ENCODE measurements around the gene GJA5.

Gene GJA5

DNA sequence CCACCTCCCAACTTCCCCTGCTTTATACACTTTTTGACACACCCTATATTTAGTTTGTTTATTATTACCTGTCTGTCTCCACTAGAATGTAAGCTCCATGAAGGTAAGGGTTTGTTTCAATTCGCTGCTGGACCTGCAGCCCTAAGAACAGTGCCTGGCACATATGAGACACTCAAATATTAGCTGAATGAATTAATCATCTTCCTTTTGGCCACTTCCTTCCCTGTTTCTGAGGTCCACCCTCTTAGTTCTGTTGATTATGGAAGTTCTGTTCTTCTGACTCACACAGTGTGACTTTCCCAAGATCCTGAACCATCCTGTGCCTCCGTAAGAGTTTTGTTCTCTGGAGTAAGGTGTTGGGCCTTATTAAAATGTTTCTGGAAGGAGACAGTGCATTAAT, 40.4 kb upstream of the GJA5 start:
- Histone ChIP-seq H3K27me3 (peaks cover 13% of the 10 kb centered on the region), H3K4me3 (ENCODE audit: low read depth, low read length) (no peak overlapping the region), H3K4me1 (no peaks in the 10 kb centered on the region), H3K36me3 (no peaks in the 10 kb centered on the region), H3K9me3 (no peaks in the 10 kb centered on the region; the same call in 1 of the 2 replicates)
- no peak for TF ChIP-seq CTCF (IDR thresholded peaks at IDR 0.05; ENCODE audit: low read depth, low read length)
- no peak for DNase-seq

- H3K27me3 ChIP-seq, result peaks cover 23% of the 10 kb centered on the region
- no peaks in the 10 kb centered on the region for H3K4me1 ChIP-seq
- H3K36me3 ChIP-seq, result no peaks in the 10 kb centered on the region
- no peak for TF ChIP-seq CTCF (IDR thresholded peaks at IDR 0.05; ENCODE audit: low read depth, low read length)
- H3K4me3 ChIP-seq (ENCODE audit: low read depth, low read length), result no peak overlapping the region
- no peak for DNase-seq
- no peaks in the 10 kb centered on the region for H3K9me3 ChIP-seq
Measured at GRCh38 chr1:147798731-147799130, 38.3 kb upstream of the GJA5 start.

DNA sequence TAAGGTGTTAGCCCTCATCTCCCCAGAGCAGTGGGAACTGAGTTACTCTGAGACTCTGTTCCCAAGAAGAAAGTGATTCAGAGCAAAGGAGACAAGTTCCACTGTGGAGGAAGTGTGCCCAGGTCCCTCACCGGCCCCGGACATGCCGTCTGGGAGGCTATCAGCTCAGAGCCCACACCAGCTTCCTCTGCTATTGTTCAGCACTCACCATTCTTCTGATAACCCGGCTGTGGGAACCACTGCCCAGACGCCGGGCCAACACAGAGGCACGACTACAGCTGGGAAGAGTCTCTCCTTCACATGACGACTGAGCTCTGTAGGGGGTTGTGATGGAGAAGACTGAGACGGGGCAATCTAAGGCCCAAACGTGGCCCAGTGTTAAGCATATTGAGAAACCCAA, 34.2 kb upstream of the GJA5 start:
- Histone ChIP-seq H3K27me3 (peaks cover 28% of the 10 kb centered on the region), H3K4me1 (no peaks in the 10 kb centered on the region), H3K9me3 (no peaks in the 10 kb centered on the region), H3K4me3 (ENCODE audit: low read depth, low read length) (no peak overlapping the region), H3K36me3 (no peaks in the 10 kb centered on the region)
- no peak for TF ChIP-seq CTCF (IDR thresholded peaks at IDR 0.05; ENCODE audit: low read depth, low read length)
- DNase-seq, result no peak

DNA sequence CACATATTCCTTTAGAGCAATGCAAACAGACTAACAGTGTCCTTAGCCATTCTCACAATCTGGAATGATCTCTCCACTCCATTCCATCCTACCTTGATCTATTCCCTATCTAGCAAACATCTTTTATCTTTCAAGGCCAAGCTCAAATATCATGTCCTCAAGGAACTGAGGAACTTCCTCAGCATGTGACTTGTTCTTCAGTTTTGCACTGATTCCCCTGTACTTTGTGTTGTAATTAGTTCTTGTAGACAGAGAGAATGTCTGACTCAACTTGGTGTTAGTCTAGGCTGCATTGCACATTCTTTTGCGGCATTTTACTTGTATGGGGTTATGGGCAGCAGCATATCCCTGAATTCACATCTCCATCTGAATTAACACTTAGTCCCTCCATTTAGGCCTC, 31.5 kb upstream of the GJA5 start:
- H3K36me3 ChIP-seq, result no peaks in the 10 kb centered on the region
- no peaks in the 10 kb centered on the region for H3K9me3 ChIP-seq
- H3K4me1 ChIP-seq, result no peaks in the 10 kb centered on the region
- H3K4me3 ChIP-seq (ENCODE audit: low read depth, low read length), result no peak overlapping the region
- H3K27me3 ChIP-seq, result peaks cover 33% of the 10 kb centered on the region
- TF ChIP-seq CTCF (IDR thresholded peaks at IDR 0.05; ENCODE audit: low read depth, low read length), result no peak
- DNase-seq, result no peak

DNA sequence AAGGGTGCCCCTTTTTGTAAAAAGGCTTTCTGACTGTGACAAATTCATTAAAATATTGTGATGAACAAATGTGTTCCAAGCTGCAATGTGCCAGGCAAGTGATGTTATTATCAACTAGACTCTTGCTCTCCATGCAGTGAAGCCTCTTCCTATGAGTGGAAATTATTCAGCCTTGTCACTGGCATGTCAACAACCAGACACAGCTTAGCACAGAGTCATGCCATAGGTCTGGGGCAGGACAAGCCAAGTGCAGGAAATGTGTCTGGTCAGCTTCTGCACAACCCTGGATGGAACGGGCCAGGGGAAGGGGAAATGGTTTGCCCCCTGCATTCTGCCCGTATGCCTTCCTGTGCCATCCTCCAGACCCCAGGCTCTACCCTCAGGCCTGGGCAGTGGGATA, 27.4 kb upstream of the GJA5 start:
- Histone ChIP-seq H3K27me3 (peaks cover 8% of the 10 kb centered on the region), H3K9me3 (no peaks in the 10 kb centered on the region), H3K4me3 (ENCODE audit: low read depth, low read length) (no peak overlapping the region), H3K4me1 (no peaks in the 10 kb centered on the region), H3K36me3 (no peaks in the 10 kb centered on the region)
- no peak for TF ChIP-seq CTCF (IDR thresholded peaks at IDR 0.05; ENCODE audit: low read depth, low read length)
- DNase-seq, result no peak

DNA sequence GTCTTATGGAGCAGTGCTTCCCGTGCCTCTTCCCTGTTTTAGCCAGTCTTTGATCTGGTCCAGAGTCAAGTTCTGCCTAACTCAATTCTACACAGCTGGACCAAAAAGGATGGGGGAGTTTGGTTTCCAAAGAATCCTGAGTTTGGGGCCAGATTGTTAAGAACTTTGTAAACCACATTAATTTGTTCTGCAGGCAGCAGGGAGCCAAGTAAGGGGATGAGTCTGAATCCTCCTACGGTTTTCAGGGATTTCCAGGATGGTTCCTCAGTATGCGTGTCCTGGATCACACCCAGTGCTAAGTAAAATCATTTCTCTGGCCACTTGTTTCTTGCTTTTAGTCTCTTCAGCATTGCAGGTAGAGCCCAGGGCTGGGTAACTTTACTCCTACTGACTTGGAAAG, 26.1 kb upstream of the GJA5 start:
- Histone ChIP-seq H3K4me1 (no peaks in the 10 kb centered on the region), H3K4me3 (ENCODE audit: low read depth, low read length) (no peak overlapping the region), H3K27me3 (peaks cover 14% of the 10 kb centered on the region; the same call in 1 of the 2 replicates), H3K9me3 (no peaks in the 10 kb centered on the region), H3K36me3 (no peaks in the 10 kb centered on the region)
- DNase-seq, result no peak
- no peak for TF ChIP-seq CTCF (IDR thresholded peaks at IDR 0.05; ENCODE audit: low read depth, low read length)

Measured in BE2C (cell line).